Measurements from ENCODE around the gene SOWAHC. TPM values are rescaled to one million over a fixed set of nuclear protein-coding genes. Genes with fewer than 3 reads are reported as not detected.

SOWAHC gene
- total RNA-seq, 1 donor from 2014 or later, result 15.5 TPM

- Mint-ChIP-seq H3K9me3 (no peaks in the 10 kb centered on the region), H3K27ac (peak overlapping the region; percentile 63), H3K4me3 (no peak overlapping the region), H3K27me3 (no peaks in the 10 kb centered on the region), H3K4me1 (ENCODE audit: unreplicated experiment) (peaks cover 8% of the 10 kb centered on the region), H3K36me3 (peaks cover 19% of the 10 kb centered on the region)
- DNase-seq (ENCODE audit: extremely low spot score, unreplicated experiment), result no peak
- no peak for TF ChIP-seq CTCF (conservative IDR thresholded peaks at IDR 0.05)
Measured at GRCh38 chr2:109591206-109591605, 23.0 kb upstream of the SOWAHC start.

GRCh38 chr2:109592905-109593304 is 21.3 kb upstream of the SOWAHC start:
- no peak for DNase-seq (ENCODE audit: extremely low spot score, unreplicated experiment)
- Mint-ChIP-seq H3K27me3 (no peaks in the 10 kb centered on the region), H3K9me3 (no peaks in the 10 kb centered on the region)

GRCh38 chr2:109594246-109594885 is 19.8 kb upstream of the SOWAHC start:
- Mint-ChIP-seq H3K4me3 (no peak overlapping the region), H3K9me3 (no peaks in the 10 kb centered on the region), H3K27me3 (no peaks in the 10 kb centered on the region), H3K36me3 (peaks cover 9% of the 10 kb centered on the region), H3K27ac (no peak overlapping the region), H3K4me1 (ENCODE audit: unreplicated experiment) (peaks cover 9% of the 10 kb centered on the region)
- TF ChIP-seq CTCF (conservative IDR thresholded peaks at IDR 0.05), result no peak
- no peak for DNase-seq (ENCODE audit: extremely low spot score, unreplicated experiment)

More at GRCh38 chr2:109592905-109593304, 21.3 kb upstream of the SOWAHC start:
- TF ChIP-seq CTCF (conservative IDR thresholded peaks at IDR 0.05), result no peak
- Mint-ChIP-seq H3K36me3 (peaks cover 12% of the 10 kb centered on the region), H3K4me1 (ENCODE audit: unreplicated experiment) (peaks cover 9% of the 10 kb centered on the region), H3K27ac (no peak overlapping the region), H3K4me3 (no peak overlapping the region)

- TF ChIP-seq CTCF (conservative IDR thresholded peaks at IDR 0.05), result no peak
- no peak overlapping the region for H3K4me3 Mint-ChIP-seq
- H3K9me3 Mint-ChIP-seq, result no peaks in the 10 kb centered on the region
- H3K4me1 Mint-ChIP-seq (ENCODE audit: unreplicated experiment), result peaks cover 9% of the 10 kb centered on the region
- H3K27me3 Mint-ChIP-seq, result no peaks in the 10 kb centered on the region
- no peak overlapping the region for H3K27ac Mint-ChIP-seq
- no peak for DNase-seq (ENCODE audit: extremely low spot score, unreplicated experiment)
- H3K36me3 Mint-ChIP-seq, result peaks cover 9% of the 10 kb centered on the region
Measured at GRCh38 chr2:109595644-109596043, 18.5 kb upstream of the SOWAHC start.

- no peak for DNase-seq (ENCODE audit: extremely low spot score, unreplicated experiment)
- Mint-ChIP-seq H3K4me1 (ENCODE audit: unreplicated experiment) (peaks cover 16% of the 10 kb centered on the region), H3K9me3 (no peaks in the 10 kb centered on the region), H3K36me3 (peaks cover 10% of the 10 kb centered on the region), H3K27me3 (no peaks in the 10 kb centered on the region), H3K27ac (no peak overlapping the region), H3K4me3 (no peak overlapping the region)
- no peak for TF ChIP-seq CTCF (conservative IDR thresholded peaks at IDR 0.05)
Measured at GRCh38 chr2:109597283-109597682, 16.9 kb upstream of the SOWAHC start.

All from type B pancreatic cell (in vitro differentiated cells).